Measurements from ENCODE around the gene DCLK2.

DNA sequence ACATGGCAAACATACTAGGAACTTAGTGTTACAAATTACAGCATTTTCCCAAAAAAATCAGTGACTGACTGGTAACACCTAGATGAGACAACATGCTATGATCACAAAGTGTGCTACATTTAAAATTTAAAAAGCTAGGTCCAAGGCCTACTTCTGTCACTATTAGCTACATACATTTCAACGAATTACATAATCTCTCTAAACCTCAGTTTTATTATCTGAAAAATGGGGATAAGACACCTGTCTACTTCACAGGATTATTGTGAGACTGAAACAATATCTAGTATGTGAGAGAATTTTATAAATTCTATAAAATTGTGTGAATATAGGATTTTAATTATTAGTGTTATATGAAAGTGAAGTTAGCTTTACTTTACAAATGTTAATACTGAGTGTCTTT, 228.5 kb downstream of the DCLK2 start:
- TF ChIP-seq SUZ12 (IDR thresholded peaks at IDR 0.05) (no peak), TARDBP (IDR thresholded peaks at IDR 0.05) (no peak), ELF4 (IDR thresholded peaks at IDR 0.05) (no peak), FOXK2 (IDR thresholded peaks at IDR 0.05) (no peak), NFRKB (IDR thresholded peaks at IDR 0.05) (no peak), ZNF384 (IDR thresholded peaks at IDR 0.05) (no peak), FOXM1 (IDR thresholded peaks at IDR 0.05; ENCODE audit: borderline replicate concordance) (no peak), CTBP1 (IDR thresholded peaks at IDR 0.05; ENCODE audit: borderline replicate concordance) (no peak), BHLHE40 (IDR thresholded peaks at IDR 0.05; ENCODE audit: borderline replicate concordance) (no peak), SP1 (IDR thresholded peaks at IDR 0.05) (no peak), L3MBTL2 (conservative IDR thresholded peaks at IDR 0.05) (no peak)
- TF ChIP-seq, protein P1, sequence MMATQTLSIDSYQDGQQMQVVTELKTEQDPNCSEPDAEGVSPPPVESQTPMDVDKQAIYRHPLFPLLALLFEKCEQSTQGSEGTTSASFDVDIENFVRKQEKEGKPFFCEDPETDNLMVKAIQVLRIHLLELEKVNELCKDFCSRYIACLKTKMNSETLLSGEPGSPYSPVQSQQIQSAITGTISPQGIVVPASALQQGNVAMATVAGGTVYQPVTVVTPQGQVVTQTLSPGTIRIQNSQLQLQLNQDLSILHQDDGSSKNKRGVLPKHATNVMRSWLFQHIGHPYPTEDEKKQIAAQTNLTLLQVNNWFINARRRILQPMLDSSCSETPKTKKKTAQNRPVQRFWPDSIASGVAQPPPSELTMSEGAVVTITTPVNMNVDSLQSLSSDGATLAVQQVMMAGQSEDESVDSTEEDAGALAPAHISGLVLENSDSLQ (IDR thresholded peaks at IDR 0.05) = no peak

Data from HEK293T (cell line).